Renal cortex interstitium (tissue), 15 donors: ENCODE data around the gene CCL4. TPM values are rescaled to one million over a fixed set of nuclear protein-coding genes. Genes with fewer than 3 reads are reported as not detected.
A peak's percentile ranks its signal among the peaks of the same experiment; 100 is the strongest.
"Not testable (repeated sequence)": the region's sequence is repeated elsewhere in the genome, so short reads cannot be mapped to it uniquely, and the experiment has no call there.

Source experiments
- DNase-seq, 11 donors: peaks; one replicate each; pipeline ENCODE4 v3.0.0-alpha.2; 2013; ENCODE audit warnings: low read depth in 9 of 11, low spot score in 4 of 11; ENCODE audit errors: extremely low read depth in 1 of 11
- long read RNA-seq, 16 experiments: transcript quantifications; one replicate each; lab custom pipeline, GENCODE V29; 2026
- polyA plus RNA-seq, 3 donors: library from polyadenylated mRNA; unstranded; fragments of 120-200 nt; gene quantifications; one replicate each; pipeline ENCODE4 v1.2.1, GENCODE V29; 2013; ENCODE audit not compliant: insufficient read length in 3 of 3

Gene CCL4
- 1 to 10 TPM in 2 of 3 donors, under 1 TPM in 1; 0.76 to 3.9 (median 1.1) TPM for polyA plus RNA-seq
- long read RNA-seq, donor 1 = 0 reads
- long read RNA-seq, donor 2, partial matches to known transcripts = 0 of 1 reads
- long read RNA-seq, donor 2, other reads (novel, unspliced or antisense) = 0 of 1 reads
- long read RNA-seq, donor 3, partial matches to known transcripts = 0 of 1 reads
- long read RNA-seq, donor 3, other reads (novel, unspliced or antisense) = 0 of 1 reads
- long read RNA-seq, donor 4 = 0 reads
- long read RNA-seq, donor 5 = 0 reads
- long read RNA-seq, donor 6 = 0 reads
- long read RNA-seq, donor 7 = 0 reads
- long read RNA-seq, donor 8 = 0 reads
- long read RNA-seq, donor 9, partial matches to known transcripts = 0 of 4 reads
- long read RNA-seq, donor 9, other reads (novel, unspliced or antisense) = 0 of 4 reads
- long read RNA-seq, donor 10, partial matches to known transcripts = 0 of 1 reads
- long read RNA-seq, donor 10, other reads (novel, unspliced or antisense) = 0 of 1 reads
- long read RNA-seq, donor 11, partial matches to known transcripts = 0 of 1 reads
- long read RNA-seq, donor 11, other reads (novel, unspliced or antisense) = 0 of 1 reads
- long read RNA-seq, donor 12 = 0 reads
- long read RNA-seq, donor 13 = 0 reads
- long read RNA-seq, donor 14, partial matches to known transcripts = 0 of 1 reads
- long read RNA-seq, donor 14, other reads (novel, unspliced or antisense) = 0 of 1 reads
- long read RNA-seq, donor 15 = 0 reads
- long read RNA-seq, donor 16, partial matches to known transcripts = 0 of 2 reads
- long read RNA-seq, donor 16, other reads (novel, unspliced or antisense) = 0 of 2 reads

DNA sequence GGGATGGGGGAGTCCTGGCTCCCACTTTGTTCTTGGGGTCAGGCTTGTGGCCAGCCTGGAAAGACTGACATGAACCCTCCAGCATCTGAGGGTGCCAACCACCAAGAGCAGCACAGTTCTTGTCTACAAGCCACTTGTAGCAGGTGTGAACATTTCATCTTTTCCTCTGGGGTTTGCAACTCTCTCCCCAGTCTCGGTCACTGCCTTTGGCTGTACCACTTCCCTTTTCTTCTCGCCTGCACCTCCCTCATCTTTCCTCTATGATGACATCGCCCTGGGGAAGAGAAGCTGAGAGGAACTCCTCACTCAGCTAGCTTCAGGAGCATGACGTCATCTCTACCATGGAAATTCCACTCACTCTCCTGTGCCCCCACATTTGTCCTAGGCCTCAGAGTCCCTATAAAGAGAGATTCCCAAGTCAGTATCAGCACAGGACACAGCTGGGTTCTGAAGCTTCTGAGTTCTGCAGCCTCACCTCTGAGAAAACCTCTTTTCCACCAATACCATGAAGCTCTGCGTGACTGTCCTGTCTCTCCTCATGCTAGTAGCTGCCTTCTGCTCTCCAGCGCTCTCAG, at the start of gene CCL4:
Gene CCL4 (plus strand): TSS at position 427 of the 575 bp plus-strand sequence. CDS start 79 bp downstream, at position 506.
- not testable (repeated sequence) for DNase-seq

DNA sequence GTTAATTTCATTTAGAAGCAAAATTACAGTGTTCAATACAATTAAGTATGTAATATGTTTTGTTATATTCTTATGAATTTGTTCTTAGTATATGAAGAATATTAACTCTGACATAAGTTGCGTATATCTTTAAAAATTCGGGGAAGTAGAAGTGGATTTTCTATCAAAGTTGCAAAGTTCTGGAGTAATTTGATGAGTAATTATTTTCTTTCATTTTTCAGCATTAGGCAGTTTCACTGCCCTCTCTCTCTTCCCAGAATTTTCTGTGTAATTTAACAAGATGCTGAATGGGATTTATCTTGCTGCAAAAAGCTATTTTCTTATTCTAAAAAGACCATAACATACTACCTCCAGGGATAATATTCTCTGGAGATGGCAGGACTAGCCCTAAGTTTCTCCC, 48.5 kb upstream of the CCL4 start:
- DNase-seq = no peak

DNA sequence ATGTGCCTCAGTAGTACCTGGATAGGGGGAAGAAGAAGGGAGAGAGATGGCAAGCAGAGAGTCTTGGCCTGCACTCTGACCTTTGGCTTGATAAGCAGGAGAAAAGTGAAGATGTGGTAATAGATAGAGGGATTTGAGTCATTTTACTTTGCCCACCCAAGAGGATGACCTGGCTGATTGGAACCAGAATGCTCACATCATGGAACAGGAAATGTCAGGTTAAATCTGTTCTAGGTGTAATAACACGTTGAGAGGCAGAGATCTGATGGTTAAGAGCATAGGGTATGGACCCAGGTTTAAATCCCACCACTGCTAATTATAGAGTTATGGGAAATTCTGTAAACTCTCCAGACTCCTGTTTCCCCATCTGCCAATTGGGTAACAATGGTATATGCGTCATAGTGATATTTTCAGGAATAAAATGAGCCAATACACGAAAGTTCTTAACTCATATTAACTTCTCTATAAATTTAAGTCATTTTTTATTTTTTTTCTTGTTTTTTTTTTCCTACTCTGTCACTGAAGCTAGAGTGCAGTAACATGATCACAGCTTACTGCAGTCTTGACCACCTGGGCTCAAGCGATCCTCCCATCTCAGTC, 47.6 kb upstream of the CCL4 start:
- no peak for DNase-seq

DNA sequence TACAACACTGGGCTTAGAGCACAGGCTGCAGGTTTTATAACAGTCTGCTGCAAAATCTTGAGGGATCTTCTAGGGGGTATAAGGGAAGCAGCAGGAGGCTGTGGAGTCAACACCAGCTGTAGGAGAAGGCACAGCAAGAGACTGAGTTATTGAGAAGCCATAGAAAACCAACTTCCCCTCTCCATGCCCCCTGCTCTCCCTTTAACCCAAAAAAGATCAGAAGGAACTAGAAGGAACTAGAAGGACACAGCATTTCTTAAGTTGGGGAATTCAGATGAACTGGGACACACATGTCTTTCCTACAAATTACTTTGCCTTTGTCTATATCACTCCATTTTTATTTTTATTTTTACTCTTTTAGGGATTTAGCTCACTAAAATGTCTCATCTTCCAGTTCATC, 45.7 kb upstream of the CCL4 start:
- no peak for DNase-seq

DNA sequence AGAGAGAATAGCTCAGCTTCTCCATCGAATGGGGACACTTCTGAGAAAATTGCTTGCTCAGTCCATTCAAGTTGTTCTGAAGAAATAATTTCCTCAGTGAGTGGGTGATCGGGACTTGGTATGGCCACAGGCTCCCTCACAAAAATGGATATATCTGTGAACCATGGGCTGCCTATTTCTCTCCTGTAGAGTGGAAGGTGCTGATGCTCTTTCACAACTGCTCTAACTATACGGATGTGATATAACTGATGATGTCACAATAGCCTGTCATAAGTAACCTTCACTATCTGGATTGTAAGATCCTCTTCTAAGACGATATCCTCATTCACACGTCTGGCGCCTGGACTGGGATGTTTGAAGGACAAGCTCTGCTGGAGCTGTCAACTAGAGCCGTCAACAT, 44.2 kb upstream of the CCL4 start:
- no peak for DNase-seq

DNA sequence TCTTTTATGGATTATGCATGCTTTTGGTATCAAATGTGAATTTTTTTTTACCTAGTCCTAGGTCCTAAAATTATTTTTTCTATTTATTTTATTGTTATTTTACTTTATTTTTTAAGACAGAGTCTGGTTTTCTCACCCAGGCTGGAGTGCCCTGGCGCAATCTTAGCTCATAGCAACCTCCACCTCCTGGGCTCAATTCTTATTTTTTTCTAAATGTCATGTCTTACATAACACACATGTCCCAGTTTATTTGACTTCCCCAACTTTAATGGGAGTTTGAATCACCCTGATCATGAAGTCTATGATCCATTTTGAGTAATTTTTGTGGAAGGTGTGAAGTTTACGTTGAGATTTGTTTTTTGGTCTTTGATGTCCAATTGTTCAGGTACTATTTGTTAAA, 42.8 kb upstream of the CCL4 start:
- DNase-seq = no peak

DNA sequence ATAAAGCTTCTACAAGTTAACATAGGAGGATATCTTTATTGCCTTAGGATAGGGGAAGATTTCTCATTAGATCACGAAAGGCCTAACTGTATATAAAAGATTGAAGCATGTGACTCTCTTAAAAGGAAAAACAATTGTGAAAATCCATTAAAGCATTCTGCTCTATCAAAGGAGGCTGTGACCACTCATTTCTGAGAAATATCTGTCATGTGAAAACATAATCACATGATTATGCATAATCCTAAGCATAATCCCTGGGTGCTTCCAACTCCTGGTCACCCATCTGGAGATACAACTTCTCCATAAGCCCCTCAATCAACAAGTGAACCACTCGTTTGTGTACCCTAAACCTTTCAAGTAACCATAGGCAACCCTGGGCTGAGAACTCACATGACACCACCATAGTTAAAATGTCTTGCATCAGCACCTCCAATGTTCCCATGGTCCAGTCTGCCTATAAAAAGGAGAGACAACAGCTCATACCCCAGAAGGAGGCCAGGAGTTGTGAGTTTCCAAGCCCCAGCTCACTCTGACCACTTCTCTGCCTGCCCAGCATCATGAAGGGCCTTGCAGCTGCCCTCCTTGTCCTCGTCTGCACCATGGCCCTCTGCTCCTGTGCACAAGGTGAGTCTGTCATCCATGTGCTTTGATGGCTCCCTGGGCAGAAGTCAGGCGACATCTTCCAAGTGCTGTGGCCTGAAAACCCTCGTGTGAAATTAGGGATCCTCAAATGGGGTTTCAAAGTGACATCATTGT, 39.7 kb upstream of the CCL4 start, which contains the start of gene CCL18:
Gene CCL18 (plus strand): TSS at position 487 of the 756 bp plus-strand sequence. CDS start 71 bp downstream, at position 558.
- no peak for DNase-seq

DNA sequence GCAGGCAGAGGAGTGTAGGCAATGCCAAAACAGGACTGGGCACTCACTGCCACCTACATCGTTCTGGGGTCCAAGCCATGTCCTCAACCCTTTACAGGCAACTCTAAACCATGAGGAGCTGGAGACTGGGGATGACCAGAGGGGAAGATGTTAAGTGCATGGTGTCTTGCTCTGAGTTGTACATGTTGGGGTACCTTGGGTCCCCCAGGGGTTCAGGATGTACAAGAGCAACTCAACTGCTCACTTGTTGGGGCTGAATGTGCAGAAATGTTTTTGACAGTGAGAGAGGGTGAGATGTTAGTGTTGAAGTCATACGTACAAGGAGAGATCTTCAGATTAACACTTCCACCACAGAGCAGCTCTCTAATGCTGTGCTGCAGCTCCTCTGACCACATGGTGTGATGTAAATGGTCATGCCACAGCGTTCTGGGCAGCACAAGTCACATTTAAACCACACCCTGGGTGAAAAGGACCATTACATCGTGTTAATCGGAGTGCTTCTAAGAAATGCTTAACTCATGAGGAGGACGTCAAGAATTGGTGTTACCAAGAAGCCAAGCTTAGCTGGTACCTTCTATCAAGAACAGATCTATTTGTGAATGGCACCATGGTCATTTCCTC, 37.2 kb upstream of the CCL4 start:
- no peak for DNase-seq

DNA sequence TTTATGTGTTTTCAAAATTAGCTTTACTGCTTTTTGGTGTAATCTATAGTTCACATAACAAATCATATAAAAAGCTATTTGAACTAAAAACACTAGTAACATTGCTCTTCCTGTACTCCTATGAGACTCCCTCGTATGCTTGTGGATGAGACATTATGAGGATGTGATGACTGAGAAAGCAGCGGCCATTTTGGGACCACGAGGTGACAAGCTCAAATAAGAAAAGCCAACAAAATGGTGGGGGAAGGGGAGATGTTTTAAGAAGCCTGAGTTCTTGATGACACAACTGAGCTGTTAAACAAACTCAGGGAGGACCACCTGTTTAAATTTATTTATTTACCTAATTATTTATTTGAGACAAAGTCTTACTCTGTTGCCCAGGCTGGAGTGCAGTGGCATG, 35.1 kb upstream of the CCL4 start:
- no peak for DNase-seq

DNA sequence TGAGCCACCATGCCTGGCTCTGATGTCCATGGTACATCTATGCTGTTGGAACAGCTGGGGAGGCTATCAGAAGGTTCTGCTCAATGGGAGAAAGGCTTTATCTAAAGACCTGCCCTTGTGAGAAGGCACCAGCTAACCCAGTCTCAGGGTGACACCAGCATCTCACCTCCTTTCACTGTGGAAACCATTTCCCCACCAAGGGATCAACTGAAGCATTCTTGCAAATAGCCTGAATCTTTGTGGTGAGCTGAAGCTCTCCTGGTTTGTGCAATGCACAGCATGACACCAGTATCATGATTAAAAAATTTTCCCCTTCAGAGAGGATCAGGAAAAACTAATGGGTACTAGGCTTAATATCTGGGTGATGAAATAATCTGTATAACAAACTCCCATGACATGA, 34.5 kb upstream of the CCL4 start:
- no peak for DNase-seq

DNA sequence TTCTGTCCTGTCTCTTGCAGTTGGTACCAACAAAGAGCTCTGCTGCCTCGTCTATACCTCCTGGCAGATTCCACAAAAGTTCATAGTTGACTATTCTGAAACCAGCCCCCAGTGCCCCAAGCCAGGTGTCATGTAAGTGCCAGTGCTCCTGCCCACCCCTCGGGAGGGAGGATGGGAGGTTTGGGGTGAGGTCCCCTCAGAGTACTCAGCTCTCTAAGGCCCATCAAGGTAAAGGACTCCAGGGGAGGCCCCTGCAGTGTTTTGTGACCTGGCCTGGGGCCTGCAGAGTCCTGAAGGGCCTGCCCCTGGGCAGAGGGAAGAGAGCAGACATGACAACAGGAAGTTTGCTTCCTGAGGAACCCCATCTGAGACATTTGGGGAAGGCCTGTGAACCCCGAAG, 33.2 kb upstream of the CCL4 start:
- DNase-seq = no peak

DNA sequence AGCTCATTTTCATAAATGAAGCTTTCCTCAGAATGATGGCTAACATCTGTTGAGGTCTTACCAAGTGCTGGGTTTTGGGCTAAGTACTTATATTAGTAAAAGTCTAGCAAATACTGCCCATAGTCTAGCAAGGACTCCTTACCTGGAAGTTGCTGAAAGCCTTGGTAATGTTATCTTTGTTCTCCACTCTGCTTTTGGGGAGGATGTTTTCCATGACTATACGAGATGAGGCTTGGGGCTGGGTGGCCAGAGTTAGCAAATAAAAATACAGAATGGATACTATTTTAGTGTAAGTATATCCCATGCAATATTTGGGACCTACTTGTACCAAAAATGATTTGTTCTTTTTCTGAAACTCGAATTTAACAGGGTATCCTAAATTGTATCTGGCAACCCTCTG, 31.9 kb upstream of the CCL4 start:
- no peak for DNase-seq

DNA sequence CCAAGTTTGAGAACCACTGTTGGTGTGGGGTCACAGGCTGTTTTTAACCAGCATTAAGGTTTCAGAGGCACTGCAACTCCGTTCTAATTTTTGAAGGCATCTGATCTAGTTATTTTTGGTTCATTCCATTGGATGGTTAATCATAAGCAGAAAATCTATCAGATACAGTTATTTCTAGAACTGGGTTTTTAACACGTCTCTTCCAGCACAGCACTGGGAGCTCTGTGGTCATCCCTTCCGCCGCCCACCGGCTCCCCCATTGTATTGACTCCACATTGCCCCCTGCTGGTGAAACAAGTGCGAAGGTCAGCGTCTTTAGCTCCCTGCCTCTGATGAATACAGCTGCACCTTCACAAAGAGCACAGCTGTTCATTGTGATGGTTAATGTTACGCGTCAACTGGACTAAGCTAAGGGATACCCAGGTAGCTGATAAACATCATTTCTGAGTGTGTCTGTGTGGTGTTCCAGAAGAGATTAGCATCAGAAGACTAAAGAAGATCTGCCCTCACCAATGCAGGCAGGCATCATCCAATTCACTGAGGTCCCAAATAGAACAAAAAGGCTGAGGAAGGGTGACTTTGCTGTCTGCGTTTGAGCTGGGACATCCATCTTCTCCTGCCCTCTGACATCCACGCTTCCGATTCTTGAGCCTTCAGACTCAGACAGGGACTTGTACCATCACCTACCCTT, 31.1 kb upstream of the CCL4 start:
- peak in 9 of 11 donors; percentile 7 to 45 (median 18) for DNase-seq

DNA sequence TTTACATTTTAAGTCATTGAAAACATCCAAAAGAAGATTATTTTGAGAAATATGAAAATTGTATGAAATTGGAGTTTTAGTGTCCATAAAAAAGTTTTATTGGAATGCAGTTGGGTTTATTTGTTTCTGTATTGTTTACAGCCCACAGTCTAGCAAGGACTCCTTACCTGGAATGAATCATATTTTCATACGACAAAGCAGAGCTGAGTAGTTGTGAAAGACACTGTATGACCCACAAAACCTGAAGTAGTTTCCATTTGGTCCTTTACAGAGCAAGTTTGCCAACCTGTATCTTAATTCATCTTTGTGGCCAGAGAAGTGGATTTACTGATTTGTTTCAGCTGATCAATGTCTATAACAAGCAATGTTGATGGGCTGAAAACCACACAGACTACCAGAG, 29.3 kb upstream of the CCL4 start:
- DNase-seq = no peak

DNA sequence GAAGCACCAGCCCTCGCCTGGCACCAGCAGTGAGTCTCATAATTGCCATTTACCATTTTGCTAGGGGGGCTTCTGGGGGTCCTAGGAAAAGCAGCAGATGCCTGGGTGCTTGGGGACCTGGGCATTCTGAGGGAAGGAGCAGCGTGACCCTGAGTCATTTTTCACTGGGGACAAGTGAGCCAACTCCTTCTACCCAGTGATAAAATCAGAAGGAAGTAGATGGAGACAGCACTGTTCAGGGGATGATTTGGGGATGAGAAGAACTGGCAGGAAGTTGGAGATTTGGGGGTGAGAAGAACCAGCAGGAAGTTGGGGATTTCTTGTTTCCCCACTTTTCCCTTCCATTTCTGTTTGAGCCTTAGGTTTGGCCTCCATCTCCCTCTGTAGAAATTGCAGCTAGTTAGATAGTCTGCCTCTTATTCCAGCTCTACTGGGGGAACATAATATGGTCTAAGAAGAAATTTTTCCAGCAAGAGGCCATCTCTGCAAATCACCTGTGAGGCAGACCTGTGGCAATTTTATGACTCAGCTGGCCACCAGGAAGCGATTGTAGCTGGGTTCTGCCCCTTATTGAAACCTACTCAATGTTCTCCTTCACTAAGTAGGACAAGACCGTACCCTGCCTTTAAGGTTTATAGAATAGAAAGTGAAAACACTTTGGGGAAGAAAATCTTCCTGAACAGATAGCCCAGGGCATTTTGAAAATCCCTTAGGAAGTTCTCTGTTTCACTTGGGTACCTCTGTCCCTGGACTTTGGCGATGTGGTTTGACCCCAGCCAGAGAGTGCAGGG, 21.8 kb upstream of the CCL4 start:
- DNase-seq = not testable (repeated sequence)

DNA sequence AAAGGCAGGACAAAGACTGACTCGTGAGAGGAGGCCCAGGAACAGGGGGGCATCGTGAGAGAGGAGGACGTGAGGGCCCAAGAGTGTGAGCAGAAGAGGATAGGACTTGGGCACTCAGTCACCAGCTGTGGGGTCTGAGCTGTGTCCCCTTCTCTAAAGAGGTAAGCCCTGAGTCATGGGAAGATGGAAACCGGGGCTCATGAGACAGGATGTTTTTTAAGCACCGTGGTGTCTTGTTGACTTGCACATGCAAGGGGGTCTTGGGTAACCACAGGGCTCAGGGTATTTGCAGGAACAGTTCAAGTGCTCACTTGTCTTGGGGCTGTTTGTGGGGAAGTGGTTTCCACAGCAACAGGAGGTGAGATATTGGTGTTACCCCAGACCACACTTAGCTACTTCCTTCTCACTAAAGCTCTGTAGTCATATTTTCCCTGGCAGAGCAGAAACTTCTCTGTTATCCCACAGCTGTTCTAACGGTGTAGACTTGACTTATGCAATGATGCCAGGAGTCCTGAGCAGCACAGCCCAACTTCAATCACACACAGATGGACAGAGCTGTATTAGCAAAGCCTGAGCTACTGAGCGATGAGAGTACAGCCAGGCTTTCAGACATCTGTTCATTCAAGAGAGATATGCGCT, 21.0 kb upstream of the CCL4 start:
- DNase-seq = not testable (repeated sequence)
